Measurements from ENCODE around the gene PPP6R2.
A peak's percentile ranks its signal among the peaks of the same experiment; 100 is the strongest.

PPP6R2 gene

DNA sequence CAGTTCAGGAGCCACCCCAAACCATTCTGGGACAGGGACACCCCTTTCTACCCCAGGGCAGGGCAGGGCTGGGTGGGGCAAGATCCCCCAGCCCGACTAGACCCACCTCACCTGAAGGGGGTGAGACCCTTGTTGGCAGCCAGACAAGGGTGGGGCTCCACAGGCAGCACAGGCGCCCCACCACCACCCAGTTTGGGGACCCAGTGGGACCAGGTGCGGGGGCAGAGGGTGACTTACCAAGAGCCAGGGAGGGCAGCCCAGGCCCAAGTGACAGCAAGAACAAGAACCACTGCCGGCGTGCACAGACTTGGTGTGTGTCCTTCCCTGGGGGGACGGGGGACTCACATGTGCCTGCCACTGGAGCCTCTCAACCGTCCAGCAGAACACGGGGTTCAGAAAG lies 140.4 kb downstream of the PPP6R2 start:
- Mint-ChIP-seq H3K4me1 (ENCODE audit: low read depth) (peaks cover 7% of the 10 kb centered on the region), H3K27me3 (ENCODE audit: low read depth) (peaks cover 14% of the 10 kb centered on the region), H3K9me3 (no peaks in the 10 kb centered on the region)

DNA sequence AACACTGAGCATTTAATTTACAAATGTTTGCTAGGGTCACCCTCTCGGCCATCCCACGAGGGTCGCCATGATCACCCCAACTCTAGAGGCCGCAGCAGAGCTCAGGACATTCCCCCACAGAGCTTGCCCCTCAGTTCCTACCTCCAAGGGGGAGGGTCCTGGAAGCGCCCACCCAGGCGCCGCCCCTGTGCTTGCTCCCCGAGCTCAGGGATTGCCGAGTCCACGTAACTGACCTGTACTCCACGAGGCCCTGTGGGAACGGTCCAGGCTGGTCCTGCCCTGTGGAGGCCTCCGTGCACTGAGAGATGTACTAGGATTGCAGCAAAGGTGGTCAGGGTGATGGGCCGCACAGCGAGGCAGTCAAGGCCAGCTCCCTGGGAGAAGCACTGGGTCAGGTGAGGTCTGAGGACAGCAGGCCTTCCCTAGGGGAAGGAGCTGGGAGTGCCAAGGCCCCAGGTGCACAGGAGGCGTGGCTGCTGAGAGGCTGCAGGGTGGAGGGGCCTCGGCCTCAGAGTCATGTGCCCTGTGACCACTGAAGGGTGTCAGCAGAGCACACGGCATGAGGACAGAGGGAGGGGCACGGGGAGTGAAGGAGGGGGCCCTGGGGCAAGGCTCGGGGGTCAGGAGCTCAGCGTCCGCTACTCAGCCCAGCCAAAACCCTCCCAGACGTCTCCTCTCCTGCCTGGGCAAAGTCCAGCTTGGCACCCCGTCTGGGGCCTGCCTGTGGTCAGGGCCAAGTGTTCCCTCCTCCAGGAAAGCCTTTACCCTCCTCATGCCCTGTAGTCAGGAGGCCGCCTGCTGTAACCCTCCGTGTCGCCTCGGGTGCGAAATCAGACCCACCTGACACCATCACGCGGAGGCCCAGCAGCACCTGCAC lies 141.1 kb downstream of the PPP6R2 start:
- Mint-ChIP-seq H3K27ac (no peak overlapping the region), H3K4me3 (no peak overlapping the region), H3K4me1 (ENCODE audit: low read depth) (peaks cover 7% of the 10 kb centered on the region), H3K36me3 (ENCODE audit: low read depth) (no peaks in the 10 kb centered on the region), H3K9me3 (no peaks in the 10 kb centered on the region), H3K27me3 (ENCODE audit: low read depth) (peaks cover 11% of the 10 kb centered on the region)

More for the DNA sequence above, 140.4 kb downstream of the PPP6R2 start:
- H3K27ac Mint-ChIP-seq = no peak overlapping the region
- no peak overlapping the region for H3K4me3 Mint-ChIP-seq
- no peaks in the 10 kb centered on the region for H3K36me3 Mint-ChIP-seq (ENCODE audit: low read depth)

DNA sequence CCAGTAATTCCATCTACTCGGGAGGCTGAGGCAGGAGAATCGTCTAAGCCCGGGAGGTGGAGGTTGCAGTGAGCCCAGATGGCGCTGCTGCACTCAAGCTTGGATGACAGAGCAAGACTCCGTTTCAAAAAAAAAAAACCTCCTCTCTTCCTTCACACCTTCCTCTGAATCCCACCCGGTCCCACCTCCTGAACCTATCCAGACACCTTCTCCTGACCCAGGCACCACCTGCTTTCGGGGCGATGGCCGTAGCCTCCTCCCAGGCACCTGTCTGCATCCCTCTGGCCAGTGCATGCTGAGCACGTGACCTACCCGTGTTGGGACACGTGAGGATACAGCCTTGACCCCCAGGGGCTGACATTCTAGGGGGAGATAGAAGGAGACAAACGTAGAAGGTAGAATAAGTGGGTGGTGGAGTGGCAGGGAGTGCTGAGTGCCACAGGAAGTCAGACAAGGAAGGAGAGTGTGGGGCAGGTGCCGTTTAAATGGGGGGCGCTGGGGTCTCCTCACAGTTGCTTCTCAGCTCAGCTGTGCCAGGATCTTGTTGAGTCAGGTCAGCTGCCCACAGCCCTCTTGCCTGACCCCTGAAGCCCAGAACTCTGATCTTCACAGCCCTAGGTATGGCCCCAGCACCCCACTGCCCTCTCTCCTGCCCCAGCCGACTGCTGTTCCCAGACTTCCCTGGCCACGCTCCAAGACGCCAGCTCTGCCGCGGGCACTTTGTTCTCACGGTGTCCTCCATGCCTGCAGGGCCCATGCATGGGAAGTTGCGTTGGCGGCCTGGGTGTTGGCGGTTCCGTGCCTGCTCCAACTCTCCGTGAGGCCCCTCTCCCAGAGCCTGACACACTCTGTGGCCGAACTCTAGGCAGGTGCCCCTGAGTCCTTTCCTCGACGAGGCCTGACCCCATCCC lies 142.3 kb downstream of the PPP6R2 start:
- Mint-ChIP-seq H3K9me3 (no peaks in the 10 kb centered on the region), H3K27ac (no peak overlapping the region), H3K36me3 (ENCODE audit: low read depth) (no peaks in the 10 kb centered on the region), H3K4me1 (ENCODE audit: low read depth) (peaks cover 4% of the 10 kb centered on the region), H3K4me3 (no peak overlapping the region), H3K27me3 (ENCODE audit: low read depth) (no peaks in the 10 kb centered on the region)

DNA sequence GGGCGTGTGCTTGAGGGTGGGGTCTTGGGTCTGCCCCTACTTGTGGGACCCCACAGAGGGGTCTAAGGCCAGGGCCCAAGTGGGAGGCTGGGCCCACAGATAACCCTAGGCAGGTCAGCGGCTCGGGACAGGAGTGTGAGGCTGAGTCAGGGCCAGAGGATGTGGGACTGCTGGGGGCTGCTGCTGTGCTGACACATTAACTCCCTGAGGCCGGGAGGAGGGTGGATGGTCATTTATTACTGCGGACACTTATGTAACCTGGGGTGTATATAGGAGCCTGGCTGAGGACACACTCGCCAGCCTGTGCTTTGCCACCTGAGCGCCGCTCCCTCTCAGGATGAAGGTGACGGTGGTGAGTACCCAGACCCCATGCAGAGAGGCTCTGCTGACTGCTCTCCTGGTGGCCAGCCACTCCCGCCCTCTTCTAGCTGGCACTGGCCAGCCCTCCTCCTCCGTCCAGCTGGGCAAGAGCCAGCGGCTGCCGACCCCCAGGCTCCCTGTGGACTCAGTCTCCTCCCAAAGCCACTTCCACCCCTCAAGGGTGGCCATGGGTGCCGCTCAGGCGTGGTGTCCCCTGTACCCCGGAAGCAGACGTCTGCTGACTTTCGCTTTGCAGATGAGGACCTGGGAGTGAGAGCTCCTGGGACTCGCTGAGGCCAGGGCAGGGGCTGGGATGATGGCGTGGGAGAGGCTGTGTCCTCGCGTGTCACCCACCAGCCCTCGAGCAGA lies 143.6 kb downstream of the PPP6R2 start, which contains the start of gene MIOX:
MIOX (plus strand) TSS at position 299 of the 729 bp plus-strand sequence; CDS start at position 338, 39 bp downstream.
- peaks cover 10% of the 10 kb centered on the region for H3K4me1 Mint-ChIP-seq (ENCODE audit: low read depth)
- H3K27me3 Mint-ChIP-seq (ENCODE audit: low read depth) = no peaks in the 10 kb centered on the region
- H3K4me3 Mint-ChIP-seq = peak within 1 kb of the TSS; percentile 16
- H3K36me3 Mint-ChIP-seq (ENCODE audit: low read depth) = no peaks in the 10 kb centered on the region
- H3K9me3 Mint-ChIP-seq = no peaks in the 10 kb centered on the region
- no peak within 1 kb of the TSS for H3K27ac Mint-ChIP-seq

DNA sequence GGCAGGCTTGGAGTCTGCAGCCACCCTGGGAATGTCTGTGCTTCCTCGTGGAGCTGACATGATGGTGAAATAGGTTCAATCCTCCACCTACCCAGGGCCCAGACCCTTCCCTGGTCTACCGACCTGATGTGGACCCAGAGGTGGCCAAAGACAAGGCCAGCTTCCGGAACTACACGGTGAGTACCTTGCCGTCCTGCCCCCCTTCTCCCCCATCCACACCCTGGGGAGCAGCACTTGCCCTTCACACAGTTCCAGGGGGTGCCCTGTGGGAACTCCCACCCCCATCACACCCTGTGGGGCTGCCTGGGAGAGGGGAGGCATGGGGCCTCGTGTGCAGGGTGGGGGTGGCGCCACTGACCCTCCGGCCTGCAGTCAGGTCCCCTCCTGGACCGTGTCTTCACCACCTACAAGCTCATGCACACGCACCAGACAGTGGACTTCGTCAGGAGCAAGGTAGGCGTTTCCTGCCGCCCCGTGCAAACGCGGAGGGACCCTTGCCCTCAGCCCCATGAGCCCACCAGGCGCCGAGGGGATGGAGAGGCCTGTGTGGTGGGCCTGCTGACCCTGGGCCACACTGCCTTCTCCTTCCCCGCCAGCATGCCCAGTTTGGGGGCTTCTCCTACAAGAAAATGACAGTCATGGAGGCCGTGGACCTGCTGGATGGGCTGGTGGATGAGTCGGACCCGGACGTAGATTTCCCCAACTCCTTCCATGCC lies 144.3 kb downstream of the PPP6R2 start:
- Mint-ChIP-seq H3K27me3 (ENCODE audit: low read depth) (no peaks in the 10 kb centered on the region), H3K4me1 (ENCODE audit: low read depth) (peaks cover 10% of the 10 kb centered on the region), H3K27ac (no peak overlapping the region), H3K9me3 (no peaks in the 10 kb centered on the region), H3K36me3 (ENCODE audit: low read depth) (no peaks in the 10 kb centered on the region), H3K4me3 (no peak overlapping the region)

DNA sequence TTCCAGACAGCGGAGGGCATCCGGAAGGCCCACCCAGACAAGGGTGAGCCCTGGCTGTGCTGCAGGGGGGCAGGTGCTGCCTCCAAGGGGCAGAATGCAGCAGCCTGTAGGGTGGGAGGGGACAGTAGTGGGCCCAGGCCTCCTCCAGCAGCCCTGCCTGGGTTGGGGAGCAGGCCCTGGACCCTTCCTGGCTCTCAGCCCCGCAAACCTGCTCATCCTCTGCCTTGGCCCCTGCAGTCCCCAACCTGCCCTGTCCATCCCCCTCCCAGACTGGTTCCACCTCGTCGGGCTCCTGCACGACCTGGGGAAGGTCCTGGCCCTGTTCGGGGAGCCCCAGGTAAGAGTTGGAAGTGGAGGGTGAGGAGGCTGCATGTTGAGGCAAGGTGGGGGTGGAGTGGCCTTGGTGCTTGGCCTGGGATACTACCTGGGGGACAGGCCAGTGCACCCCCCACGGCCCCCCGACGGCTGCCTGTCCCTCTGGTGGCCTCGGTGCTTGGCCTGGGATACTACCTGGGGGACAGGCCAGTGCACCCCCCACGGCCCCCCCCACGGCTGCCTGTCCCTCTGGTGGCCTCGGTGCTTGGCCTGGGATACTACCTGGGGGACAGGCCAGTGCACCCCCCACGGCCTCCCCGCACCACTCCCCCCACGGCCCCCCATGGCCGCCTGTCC lies 145.0 kb downstream of the PPP6R2 start:
- peaks cover 10% of the 10 kb centered on the region for H3K4me1 Mint-ChIP-seq (ENCODE audit: low read depth)
- H3K27me3 Mint-ChIP-seq (ENCODE audit: low read depth) = no peaks in the 10 kb centered on the region
- H3K27ac Mint-ChIP-seq = no peak overlapping the region
- no peaks in the 10 kb centered on the region for H3K36me3 Mint-ChIP-seq (ENCODE audit: low read depth)
- no peaks in the 10 kb centered on the region for H3K9me3 Mint-ChIP-seq
- H3K4me3 Mint-ChIP-seq = no peak overlapping the region

DNA sequence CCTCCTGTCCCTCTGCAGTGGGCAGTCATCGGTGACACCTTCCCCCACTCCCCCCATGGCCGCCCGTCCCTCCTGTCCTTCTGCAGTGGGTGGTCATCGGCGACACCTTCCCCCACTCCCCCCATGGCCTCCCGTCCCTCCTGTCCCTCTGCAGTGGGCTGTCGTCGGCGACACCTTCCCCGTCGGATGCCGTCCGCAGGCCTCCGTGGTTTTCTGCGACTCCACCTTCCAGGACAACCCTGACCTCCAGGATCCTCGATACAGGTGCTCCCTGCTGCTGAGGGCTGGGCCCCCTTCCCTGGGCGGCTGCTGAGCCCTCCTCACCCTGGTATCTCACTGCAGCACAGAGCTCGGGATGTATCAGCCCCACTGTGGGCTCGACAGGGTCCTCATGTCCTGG lies 145.8 kb downstream of the PPP6R2 start:
- Mint-ChIP-seq H3K27ac (no peak overlapping the region), H3K9me3 (no peaks in the 10 kb centered on the region), H3K4me1 (ENCODE audit: low read depth) (peaks cover 10% of the 10 kb centered on the region), H3K27me3 (ENCODE audit: low read depth) (no peaks in the 10 kb centered on the region), H3K4me3 (no peak overlapping the region), H3K36me3 (ENCODE audit: low read depth) (no peaks in the 10 kb centered on the region)

DNA sequence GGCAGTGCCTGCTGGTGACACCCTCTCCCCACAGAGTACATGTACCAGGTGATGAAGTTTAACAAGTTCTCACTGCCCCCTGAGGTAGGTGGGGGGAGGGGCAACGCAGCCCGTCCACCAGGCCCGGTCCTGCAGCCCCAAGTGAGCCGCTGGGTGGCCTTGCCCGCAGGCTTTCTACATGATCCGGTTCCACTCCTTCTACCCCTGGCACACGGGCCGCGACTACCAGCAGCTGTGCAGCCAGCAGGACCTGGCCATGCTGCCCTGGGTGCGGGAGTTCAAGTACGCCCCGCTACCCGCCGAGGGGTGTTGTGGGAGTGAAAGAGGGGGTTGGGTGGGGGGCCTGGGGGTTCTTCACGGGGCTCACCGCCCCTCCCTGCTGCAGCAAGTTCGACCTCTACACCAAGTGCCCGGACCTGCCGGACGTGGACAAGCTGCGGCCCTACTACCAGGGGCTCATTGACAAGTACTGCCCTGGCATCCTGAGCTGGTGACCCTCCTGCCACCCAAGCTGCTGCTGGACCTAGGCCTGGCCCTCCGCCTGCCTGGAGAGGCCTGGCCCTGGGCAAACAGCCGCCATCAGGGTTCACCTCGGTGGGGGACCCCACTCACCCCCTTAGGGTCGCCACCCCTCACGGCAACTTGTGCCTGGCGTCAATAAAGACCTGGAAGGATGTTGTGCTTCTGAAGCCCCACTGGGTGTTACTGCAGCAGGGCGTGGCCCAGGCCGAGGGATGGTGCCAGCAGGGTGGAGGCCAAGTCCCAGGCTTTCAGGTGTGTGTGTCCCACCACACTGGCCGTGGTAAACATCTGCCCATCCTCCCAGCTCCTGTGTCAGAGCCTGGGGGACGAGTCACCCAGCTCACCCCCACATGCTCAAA lies 146.5 kb downstream of the PPP6R2 start:
- H3K4me1 Mint-ChIP-seq (ENCODE audit: low read depth) = peaks cover 10% of the 10 kb centered on the region
- H3K36me3 Mint-ChIP-seq (ENCODE audit: low read depth) = no peaks in the 10 kb centered on the region
- no peak overlapping the region for H3K4me3 Mint-ChIP-seq
- H3K9me3 Mint-ChIP-seq = no peaks in the 10 kb centered on the region
- no peaks in the 10 kb centered on the region for H3K27me3 Mint-ChIP-seq (ENCODE audit: low read depth)
- no peak overlapping the region for H3K27ac Mint-ChIP-seq

DNA sequence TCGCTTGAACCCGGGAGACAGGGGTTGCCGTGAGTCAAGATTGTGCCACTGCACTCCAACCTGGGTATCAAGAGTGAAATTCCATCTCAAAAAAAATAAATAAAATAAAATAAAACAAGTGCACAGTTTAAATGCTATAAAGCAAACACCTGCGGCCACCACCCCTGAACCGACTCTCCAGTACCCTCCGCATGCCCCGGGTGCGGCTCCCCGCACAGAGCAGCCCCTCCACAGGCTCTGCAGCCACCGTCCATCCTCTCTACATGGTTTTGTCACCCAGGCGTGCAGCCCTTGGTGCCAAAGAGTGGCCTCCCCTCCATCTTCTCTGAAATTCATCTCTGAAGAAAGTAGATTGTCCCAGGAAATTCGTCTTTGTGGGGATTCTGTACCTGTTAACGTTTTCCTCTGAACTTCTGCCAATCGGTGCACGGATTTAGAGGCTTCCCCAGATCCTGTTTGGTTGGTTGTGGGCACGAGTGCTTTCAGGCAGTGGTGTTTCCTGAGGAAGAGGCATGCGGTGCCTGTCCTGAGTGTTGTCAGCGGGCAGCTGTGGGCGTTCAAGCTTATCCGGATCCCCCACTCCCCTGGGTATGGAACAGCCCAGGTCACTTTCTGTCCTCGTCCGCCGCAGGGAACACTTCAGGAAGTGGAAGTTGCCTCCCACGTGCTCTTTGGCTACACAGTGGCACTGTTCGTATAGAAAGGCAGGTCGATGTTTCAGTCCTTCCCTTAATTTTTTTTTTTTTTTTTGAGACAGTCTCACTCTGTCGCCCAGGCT lies 147.6 kb downstream of the PPP6R2 start:
- H3K4me1 Mint-ChIP-seq (ENCODE audit: low read depth) = peaks cover 7% of the 10 kb centered on the region
- H3K4me3 Mint-ChIP-seq = peak overlapping the region; percentile 34
- no peaks in the 10 kb centered on the region for H3K9me3 Mint-ChIP-seq
- H3K27ac Mint-ChIP-seq = peak overlapping the region; percentile 45
- H3K36me3 Mint-ChIP-seq (ENCODE audit: low read depth) = no peaks in the 10 kb centered on the region
- no peaks in the 10 kb centered on the region for H3K27me3 Mint-ChIP-seq (ENCODE audit: low read depth)

All from T-helper 1 cell treated with Interleukin-12 subunit alpha and Interleukin-12 subunit beta and Interleukin-4 antibody, amounts not matched to agents 30 μg/mL and 1 μg/mL, for 36 hours (primary cell).